ENCODE data around the gene ANXA8. TPM values are rescaled to one million over a fixed set of nuclear protein-coding genes. Genes with fewer than 3 reads are reported as not detected.

ANXA8 gene
- total and polyA plus RNA-seq, 4 donors = 0.68 to 19.7 (median 13.1) TPM

DNA sequence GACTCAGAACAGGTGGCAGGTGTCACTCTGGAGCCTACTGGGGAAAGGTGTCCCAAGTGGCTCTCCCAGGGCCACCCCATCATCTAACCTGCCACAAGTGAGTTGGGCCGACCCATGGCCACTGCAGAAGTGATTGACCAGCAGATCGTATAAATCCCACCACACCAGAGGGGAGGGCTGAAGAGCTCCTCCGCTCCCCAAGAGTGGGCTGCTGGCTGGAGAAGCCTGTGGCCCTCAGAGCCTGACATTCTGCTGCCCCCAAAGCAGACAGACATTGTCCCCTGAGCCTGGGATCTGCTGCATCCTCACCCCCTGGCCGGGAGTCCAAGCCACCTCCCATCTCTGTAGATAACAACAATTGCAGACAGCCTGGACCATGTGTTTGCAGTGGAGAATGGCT is 36.7 kb downstream of the ANXA8 start:
- H3K27ac ChIP-seq (ENCODE audit: low read depth in 1 of 2, low read length in 1 of 2) = no peak overlapping the region
- H3K4me3 ChIP-seq = no peak overlapping the region
- H3K9ac ChIP-seq (ENCODE audit: insufficient read depth in 1 of 2, low read length in 2 of 2) = no peak overlapping the region
- WGBS, 2 donors = 88 to 97% methylated on average over 4 of the region's 4 CpGs
- no peaks in the 10 kb centered on the region for H3K36me3 ChIP-seq (ENCODE audit: control insufficient read depth in 4 of 4, insufficient read depth in 4 of 4, low read length in 4 of 4)
- TF ChIP-seq, protein P1, sequence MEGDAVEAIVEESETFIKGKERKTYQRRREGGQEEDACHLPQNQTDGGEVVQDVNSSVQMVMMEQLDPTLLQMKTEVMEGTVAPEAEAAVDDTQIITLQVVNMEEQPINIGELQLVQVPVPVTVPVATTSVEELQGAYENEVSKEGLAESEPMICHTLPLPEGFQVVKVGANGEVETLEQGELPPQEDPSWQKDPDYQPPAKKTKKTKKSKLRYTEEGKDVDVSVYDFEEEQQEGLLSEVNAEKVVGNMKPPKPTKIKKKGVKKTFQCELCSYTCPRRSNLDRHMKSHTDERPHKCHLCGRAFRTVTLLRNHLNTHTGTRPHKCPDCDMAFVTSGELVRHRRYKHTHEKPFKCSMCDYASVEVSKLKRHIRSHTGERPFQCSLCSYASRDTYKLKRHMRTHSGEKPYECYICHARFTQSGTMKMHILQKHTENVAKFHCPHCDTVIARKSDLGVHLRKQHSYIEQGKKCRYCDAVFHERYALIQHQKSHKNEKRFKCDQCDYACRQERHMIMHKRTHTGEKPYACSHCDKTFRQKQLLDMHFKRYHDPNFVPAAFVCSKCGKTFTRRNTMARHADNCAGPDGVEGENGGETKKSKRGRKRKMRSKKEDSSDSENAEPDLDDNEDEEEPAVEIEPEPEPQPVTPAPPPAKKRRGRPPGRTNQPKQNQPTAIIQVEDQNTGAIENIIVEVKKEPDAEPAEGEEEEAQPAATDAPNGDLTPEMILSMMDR (IDR thresholded peaks at IDR 0.05; ENCODE audit: control extremely low read depth, extremely low read depth) = no peak
- no peak for ATAC-seq (ENCODE audit: insufficient read depth, low FRiP score)
- H3K4me1 ChIP-seq (ENCODE audit: control insufficient read depth in 5 of 5, insufficient read depth in 5 of 5, low read length in 5 of 5) = no peaks in the 10 kb centered on the region
- DNase-seq = no peak
- no peaks in the 10 kb centered on the region for H3K27me3 ChIP-seq (ENCODE audit: control insufficient read depth in 3 of 3, insufficient read depth in 3 of 3, low read length in 2 of 3)
- H3K9me3 ChIP-seq (ENCODE audit: control insufficient read depth in 4 of 4, insufficient read depth in 3 of 4, low read length in 3 of 4) = peaks cover 2 to 23% (median 7%) of the 10 kb centered on the region in 4 donors

DNA sequence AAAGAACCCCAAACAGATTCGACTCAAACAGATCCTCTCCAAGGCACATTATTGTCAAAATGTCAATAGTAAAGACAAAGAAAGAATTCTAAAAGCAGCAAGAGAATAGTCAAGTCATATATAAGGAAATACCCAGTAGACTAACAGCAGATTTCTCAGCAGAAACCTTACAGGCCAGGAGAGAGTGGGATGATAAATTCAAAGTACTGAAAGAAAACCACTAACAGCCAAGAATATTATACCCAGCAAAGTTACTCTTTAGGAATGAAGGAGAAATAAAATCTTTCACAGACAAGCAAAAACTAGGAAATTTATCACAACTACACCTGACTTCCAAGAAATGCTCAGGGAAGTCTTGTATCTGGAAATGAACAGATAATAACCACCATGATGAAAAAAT is 38.2 kb downstream of the ANXA8 start:
- Histone ChIP-seq H3K9me3 (ENCODE audit: control insufficient read depth in 4 of 4, insufficient read depth in 3 of 4, low read length in 3 of 4) (peaks cover 2 to 23% (median 7%) of the 10 kb centered on the region in 4 donors), H3K9ac (ENCODE audit: insufficient read depth in 1 of 2, low read length in 2 of 2) (no peak overlapping the region), H3K27me3 (ENCODE audit: control insufficient read depth in 3 of 3, insufficient read depth in 3 of 3, low read length in 2 of 3) (no peaks in the 10 kb centered on the region), H3K36me3 (ENCODE audit: control insufficient read depth in 4 of 4, insufficient read depth in 4 of 4, low read length in 4 of 4) (no peaks in the 10 kb centered on the region), H3K4me3 (no peak overlapping the region), H3K27ac (ENCODE audit: low read depth in 1 of 2, low read length in 1 of 2) (no peak overlapping the region), H3K4me1 (ENCODE audit: control insufficient read depth in 5 of 5, insufficient read depth in 5 of 5, low read length in 5 of 5) (no peaks in the 10 kb centered on the region)
- ATAC-seq (ENCODE audit: insufficient read depth, low FRiP score) (no peak), DNase-seq (no peak)
- WGBS, 2 donors = 77 to 87% methylated on average over 1 of the region's 1 CpG
- TF ChIP-seq, protein P1 (IDR thresholded peaks at IDR 0.05; ENCODE audit: control extremely low read depth, extremely low read depth) = no peak

DNA sequence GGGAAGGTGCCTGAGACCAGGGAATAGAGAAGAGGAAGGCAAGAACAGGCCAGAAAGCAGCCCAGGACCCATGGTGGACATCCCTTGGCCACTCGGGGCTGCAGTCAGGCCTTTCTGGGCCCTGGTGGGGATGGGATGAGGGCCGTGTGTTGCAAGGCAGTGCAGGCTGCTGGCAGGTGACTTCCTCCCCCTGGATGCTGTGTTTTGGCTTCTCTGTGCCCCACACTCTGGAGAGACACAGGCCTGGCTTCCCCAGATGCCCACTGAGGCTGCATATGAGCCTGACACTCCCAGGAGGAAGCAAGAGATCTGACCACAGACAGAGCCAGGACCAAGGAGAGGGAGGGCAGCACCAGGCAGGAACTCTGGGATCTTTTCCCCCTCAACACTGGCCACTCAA is 39.9 kb downstream of the ANXA8 start:
- DNase-seq = no peak
- no peaks in the 10 kb centered on the region for H3K4me1 ChIP-seq (ENCODE audit: control insufficient read depth in 5 of 5, insufficient read depth in 5 of 5, low read length in 5 of 5)
- H3K9ac ChIP-seq (ENCODE audit: insufficient read depth in 1 of 2, low read length in 2 of 2) = no peak overlapping the region
- peaks cover 2 to 23% (median 7%) of the 10 kb centered on the region in 4 donors for H3K9me3 ChIP-seq (ENCODE audit: control insufficient read depth in 4 of 4, insufficient read depth in 3 of 4, low read length in 3 of 4)
- no peak overlapping the region for H3K4me3 ChIP-seq
- TF ChIP-seq, protein P1 (IDR thresholded peaks at IDR 0.05; ENCODE audit: control extremely low read depth, extremely low read depth) = no peak
- no peak overlapping the region for H3K27ac ChIP-seq (ENCODE audit: low read depth in 1 of 2, low read length in 1 of 2)
- WGBS, 2 donors = 84 to 85% methylated on average over 2 of the region's 2 CpGs
- H3K36me3 ChIP-seq (ENCODE audit: control insufficient read depth in 4 of 4, insufficient read depth in 4 of 4, low read length in 4 of 4) = no peaks in the 10 kb centered on the region
- ATAC-seq (ENCODE audit: insufficient read depth, low FRiP score) = no peak
- H3K27me3 ChIP-seq (ENCODE audit: control insufficient read depth in 3 of 3, insufficient read depth in 3 of 3, low read length in 2 of 3) = no peaks in the 10 kb centered on the region

DNA sequence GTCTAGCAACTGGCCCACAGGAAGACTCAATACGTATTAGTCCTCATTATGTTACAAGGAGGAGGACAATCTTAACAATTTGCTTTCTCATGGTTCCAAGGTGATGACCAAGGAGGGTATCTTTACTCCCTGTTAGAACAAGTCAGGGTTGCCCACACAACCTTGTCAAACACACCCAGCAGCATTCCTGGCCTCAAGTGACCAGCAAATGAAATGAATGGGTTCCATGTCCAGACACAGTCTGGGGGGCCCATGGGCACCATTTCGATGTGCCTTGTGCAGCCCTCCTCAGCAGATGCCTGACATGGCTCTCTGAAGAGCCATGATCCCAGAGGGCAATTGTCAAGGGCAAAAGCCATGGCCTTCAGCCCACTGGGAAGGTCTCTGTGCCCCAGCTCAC is 40.8 kb downstream of the ANXA8 start:
- TF ChIP-seq, protein P1 (IDR thresholded peaks at IDR 0.05; ENCODE audit: control extremely low read depth, extremely low read depth) = no peak
- DNase-seq (no peak), ATAC-seq (ENCODE audit: insufficient read depth, low FRiP score) (no peak)
- Histone ChIP-seq H3K4me3 (no peak overlapping the region), H3K36me3 (ENCODE audit: control insufficient read depth in 4 of 4, insufficient read depth in 4 of 4, low read length in 4 of 4) (no peaks in the 10 kb centered on the region), H3K4me1 (ENCODE audit: control insufficient read depth in 5 of 5, insufficient read depth in 5 of 5, low read length in 5 of 5) (no peaks in the 10 kb centered on the region), H3K27me3 (ENCODE audit: control insufficient read depth in 3 of 3, insufficient read depth in 3 of 3, low read length in 2 of 3) (peaks cover 0 to 2% (median 0%) of the 10 kb centered on the region in 3 donors), H3K9me3 (ENCODE audit: control insufficient read depth in 4 of 4, insufficient read depth in 3 of 4, low read length in 3 of 4) (peaks cover 0 to 23% (median 7%) of the 10 kb centered on the region in 4 donors), H3K9ac (ENCODE audit: insufficient read depth in 1 of 2, low read length in 2 of 2) (no peak overlapping the region), H3K27ac (ENCODE audit: low read depth in 1 of 2, low read length in 1 of 2) (no peak overlapping the region)
- 83 to 96% methylated on average over 2 of the region's 2 CpGs for WGBS, 2 donors
